NCI-H146 treated with DMSO at 0.1 percent for 48 hours (cell line): ENCODE results near the gene HEG1.

ENCODE experiments used
- DNase-seq: peaks from one replicate; lab custom pipeline; 2025; ENCODE audit not compliant: unreplicated experiment; lab: John Stamatoyannopoulos, UW

HEG1 gene

DNA sequence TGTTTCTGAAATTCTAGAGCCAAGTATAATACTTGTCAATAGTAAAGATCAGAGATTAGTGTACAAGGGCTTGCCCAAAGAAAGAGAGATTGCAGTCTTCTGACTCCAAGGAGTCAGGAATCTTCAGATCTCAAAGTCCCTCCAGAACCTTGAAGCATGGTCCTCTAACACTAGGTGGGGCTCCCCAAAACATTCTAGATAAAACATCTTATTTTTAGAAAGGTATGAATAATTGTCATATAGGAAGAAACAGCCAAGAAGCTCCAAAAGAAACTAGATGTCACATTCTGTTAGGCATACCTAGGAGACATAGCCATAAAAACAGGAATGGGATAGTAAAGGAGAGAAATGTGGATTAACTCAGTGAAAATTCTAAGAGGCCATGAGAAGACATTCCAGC, 132.0 kb downstream of the HEG1 start:
- DNase-seq = no peak

DNA sequence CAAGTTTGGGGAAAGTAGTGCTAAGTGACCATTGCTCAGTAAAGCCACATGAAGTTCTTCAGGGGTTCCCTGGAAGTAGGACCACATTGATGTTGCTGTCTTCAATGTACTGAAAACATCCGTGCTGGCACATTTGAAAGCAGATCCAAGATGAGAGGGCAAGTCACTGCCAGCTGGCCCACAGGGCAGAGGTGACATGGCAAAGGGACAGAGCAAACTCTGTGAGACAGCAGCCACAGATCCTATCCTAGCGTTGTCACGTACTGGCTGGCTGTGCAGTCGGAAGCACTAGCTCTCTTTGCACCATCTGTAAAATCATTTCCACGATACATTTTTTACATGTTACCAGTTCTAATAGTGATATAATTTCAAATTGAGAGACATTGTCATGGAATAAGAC, 135.1 kb downstream of the HEG1 start:
- DNase-seq = no peak

DNA sequence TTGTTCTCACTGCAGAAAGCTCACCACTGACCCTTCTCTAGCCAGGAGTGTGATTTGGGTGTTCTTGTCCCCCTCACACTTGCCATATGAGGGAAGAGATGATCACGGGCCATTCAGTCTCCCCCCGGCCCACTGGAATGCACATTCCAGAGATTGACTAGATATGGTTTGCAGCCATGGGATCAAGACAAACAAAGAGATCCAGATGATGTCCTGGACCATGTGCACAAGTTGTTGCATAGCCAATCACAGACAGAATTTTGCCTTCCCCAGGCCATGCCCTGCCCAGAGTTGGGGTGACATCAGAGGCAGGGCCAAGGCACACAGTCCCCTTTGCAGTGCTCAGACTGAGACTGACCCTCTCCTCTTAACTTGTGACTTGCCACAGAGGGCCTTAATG, 136.0 kb downstream of the HEG1 start:
- DNase-seq = no peak

DNA sequence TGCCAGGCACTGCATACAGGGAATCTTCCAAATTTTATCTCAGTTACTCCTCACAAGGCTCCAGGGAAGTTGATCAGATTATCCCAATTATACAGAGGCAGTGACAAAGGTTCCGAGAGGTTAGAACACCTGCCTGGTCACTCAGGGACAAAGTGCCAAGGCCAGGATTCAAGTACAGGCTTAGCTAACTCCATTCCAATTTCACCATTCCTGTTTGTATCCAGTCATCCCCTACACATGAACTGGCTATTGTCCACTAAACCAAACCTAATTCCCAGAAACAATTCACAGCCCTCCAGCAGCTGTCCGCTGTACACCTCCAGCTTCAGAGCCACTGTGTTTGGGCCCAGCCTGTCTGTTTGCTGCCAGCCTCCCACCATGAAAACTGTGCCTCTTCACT, 137.3 kb downstream of the HEG1 start:
- DNase-seq = no peak

DNA sequence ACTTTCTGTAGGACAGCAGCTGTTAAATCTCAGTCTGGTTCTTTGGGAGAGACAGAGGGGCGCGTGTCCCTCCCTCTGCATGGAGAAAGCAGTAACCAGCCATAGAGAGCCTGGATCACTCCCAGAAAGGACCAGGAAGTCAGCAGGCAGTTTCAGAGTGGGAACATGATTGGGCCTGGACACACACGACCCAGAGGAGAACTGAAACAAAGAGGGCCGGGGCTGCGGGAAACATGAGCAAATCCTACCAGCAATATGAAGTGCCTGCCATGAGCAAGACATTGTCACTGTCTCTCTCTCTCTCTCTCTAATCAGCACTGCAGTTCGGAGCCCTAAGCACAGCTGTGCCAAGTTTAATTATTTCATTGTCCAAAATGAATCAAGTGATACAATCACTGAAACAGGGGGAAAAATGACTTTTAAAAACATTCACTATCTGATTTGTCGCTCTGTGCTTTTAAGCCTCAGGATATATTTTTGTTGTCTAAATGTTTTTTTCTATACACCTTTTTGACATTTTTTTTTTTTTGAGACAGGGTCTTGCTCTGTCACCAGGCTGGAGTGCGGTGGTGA, 138.9 kb downstream of the HEG1 start:
- no peak for DNase-seq
